Measurements from ENCODE around the gene AMHR2.

GRCh38 chr12:53462935-53463334 lies 39.3 kb downstream of the AMHR2 start:
- TF ChIP-seq, protein P1, sequence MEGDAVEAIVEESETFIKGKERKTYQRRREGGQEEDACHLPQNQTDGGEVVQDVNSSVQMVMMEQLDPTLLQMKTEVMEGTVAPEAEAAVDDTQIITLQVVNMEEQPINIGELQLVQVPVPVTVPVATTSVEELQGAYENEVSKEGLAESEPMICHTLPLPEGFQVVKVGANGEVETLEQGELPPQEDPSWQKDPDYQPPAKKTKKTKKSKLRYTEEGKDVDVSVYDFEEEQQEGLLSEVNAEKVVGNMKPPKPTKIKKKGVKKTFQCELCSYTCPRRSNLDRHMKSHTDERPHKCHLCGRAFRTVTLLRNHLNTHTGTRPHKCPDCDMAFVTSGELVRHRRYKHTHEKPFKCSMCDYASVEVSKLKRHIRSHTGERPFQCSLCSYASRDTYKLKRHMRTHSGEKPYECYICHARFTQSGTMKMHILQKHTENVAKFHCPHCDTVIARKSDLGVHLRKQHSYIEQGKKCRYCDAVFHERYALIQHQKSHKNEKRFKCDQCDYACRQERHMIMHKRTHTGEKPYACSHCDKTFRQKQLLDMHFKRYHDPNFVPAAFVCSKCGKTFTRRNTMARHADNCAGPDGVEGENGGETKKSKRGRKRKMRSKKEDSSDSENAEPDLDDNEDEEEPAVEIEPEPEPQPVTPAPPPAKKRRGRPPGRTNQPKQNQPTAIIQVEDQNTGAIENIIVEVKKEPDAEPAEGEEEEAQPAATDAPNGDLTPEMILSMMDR (conservative IDR thresholded peaks at IDR 0.05; ENCODE audit: low read depth, low read length), result no peak
- TF ChIP-seq EZH2 (IDR thresholded peaks at IDR 0.05; ENCODE audit: borderline replicate concordance, low read depth, low read length, poor library complexity, severe bottlenecking), result no peak
